H1 (cell line): ENCODE results near the gene NLRC3. TPM values are rescaled to one million over a fixed set of nuclear protein-coding genes. Genes with fewer than 3 reads are reported as not detected.

ENCODE experiments used
- CTCF ChIA-PET: fragments of 300-600 bp; sonication (Branson Sonifier 250); formaldehyde crosslinking; loops from one replicate; lab custom pipeline; 2021; ENCODE audit not compliant: partially characterized antibody; lab: Charles Lee
- POLR2A ChIA-PET: fragments of 300-600 bp; sonication (Branson Sonifier 250); formaldehyde crosslinking; loops from one replicate; lab custom pipeline; 2021; ENCODE audit warnings: inconsistent platforms; ENCODE audit not compliant: partially characterized antibody; lab: Charles Lee
- DNase-seq, 2 experiments: peaks; one replicate each; pipeline versions ENCODE4 v3.0.0 to v3.0.0-alpha.2; 2010 to 2022; ENCODE audit warnings: low spot score in 2 of 2, low read depth in 1 of 2, mixed read lengths in 1 of 2
- FAIRE-seq: peaks from 2 replicates; lab custom pipeline; 2011; peaks lifted over from hg19 to GRCh38; lab: Jason Lieb, UNC
- H2AFZ ChIP-seq: 2 replicates; pipeline ENCODE4 v1.8.1; 2012; ENCODE audit warnings: low read length, inconsistent platforms
- H2AK5ac ChIP-seq: 2 replicates; pipeline ENCODE4 v1.6.1; 2013; ENCODE audit warnings: low read depth, low read length
- H2BK120ac ChIP-seq: replicated peaks from 2 replicates; pipeline ENCODE3; 2013; ENCODE audit warnings: low read depth, low read length, inconsistent platforms
- H2BK12ac ChIP-seq: 2 replicates; pipeline ENCODE4 v1.6.1; 2013; ENCODE audit warnings: low read depth, low read length
- H2BK15ac ChIP-seq: 2 replicates; pipeline ENCODE4 v1.6.1; 2013; ENCODE audit warnings: low read length
- H2BK20ac ChIP-seq: 2 replicates; pipeline ENCODE4 v1.6.1; 2013; ENCODE audit warnings: low read length
- H2BK5ac ChIP-seq: 2 replicates; pipeline ENCODE4 v1.6.1; 2013; ENCODE audit warnings: low read depth, low read length
- H3K14ac ChIP-seq: 2 replicates; pipeline ENCODE4 v1.6.1; 2013; ENCODE audit warnings: inconsistent platforms; ENCODE audit not compliant: insufficient read length
- H3K18ac ChIP-seq: 2 replicates; pipeline ENCODE4 v1.6.1; 2013; ENCODE audit warnings: low read length; ENCODE audit errors: extremely low read depth
- H3K23ac ChIP-seq: 2 replicates; pipeline ENCODE4 v1.6.1; 2013; ENCODE audit warnings: inconsistent platforms; ENCODE audit not compliant: insufficient read length
- H3K23me2 ChIP-seq: 2 replicates; pipeline ENCODE4 v1.6.1; 2013; ENCODE audit warnings: low read depth, low read length
- H3K27ac ChIP-seq: 2 replicates; pipeline ENCODE4 v1.6.1; 2011; ENCODE audit warnings: low read depth, low read length, inconsistent platforms
- H3K27me3 ChIP-seq, 4 experiments: replicated peaks in 1 of 4; 1 replicate in 1 of 4; 2 replicates in 3 of 4; pipeline versions ENCODE4 v1.6.1 to v1.8.1; 2011 to 2013; ENCODE audit warnings: low read length in 3 of 4, mild to moderate bottlenecking in 3 of 4, inconsistent platforms in 2 of 4, mixed read lengths in 2 of 4, moderate library complexity in 1 of 4; ENCODE audit not compliant: control insufficient read depth in 3 of 4, insufficient read depth in 3 of 4; ENCODE audit errors: extremely low read depth in 1 of 4
- H3K36me3 ChIP-seq, 4 experiments: 2 replicates each; pipeline versions ENCODE4 v1.6.1 to v1.8.1; 2011 to 2013; ENCODE audit warnings: mild to moderate bottlenecking in 4 of 4, low read length in 3 of 4, moderate library complexity in 2 of 4, control low read depth in 1 of 4, inconsistent platforms in 1 of 4; ENCODE audit not compliant: insufficient read depth in 4 of 4, control insufficient read depth in 2 of 4
- H3K4ac ChIP-seq: replicated peaks from 2 replicates; pipeline ENCODE3; 2013; ENCODE audit warnings: low read length, low read depth, mixed read lengths, inconsistent platforms; ENCODE audit not compliant: insufficient read length
- H3K4me1 ChIP-seq, 4 experiments: replicated peaks in 1 of 4; 1 replicate in 1 of 4; 2 replicates in 3 of 4; pipeline versions ENCODE4 v1.6.1 to v1.8.1; 2011 to 2013; ENCODE audit warnings: low read length in 3 of 4, inconsistent platforms in 2 of 4, mixed read lengths in 1 of 4; ENCODE audit not compliant: insufficient read depth in 4 of 4, control insufficient read depth in 3 of 4
- H3K4me2 ChIP-seq, 2 experiments: 2 replicates each; pipeline versions ENCODE4 v1.6.1 to v1.8.1; 2011 to 2013; ENCODE audit warnings: low read depth in 2 of 2, low read length in 2 of 2, control low read depth in 1 of 2, inconsistent platforms in 1 of 2, mild to moderate bottlenecking in 1 of 2; ENCODE audit not compliant: insufficient read depth in 1 of 2
- H3K4me3 ChIP-seq, 4 experiments: fragments of 200-600, 300-600 bp in 1 of 4; sonication (generic), shearing (Covaris generic), sonication (Bioruptor Twin) in 1 of 4; 2 replicates each; pipeline versions ENCODE4 v1.5.1 to v1.8.1; 2011 to 2016; ENCODE audit warnings: low read length in 4 of 4, low read depth in 3 of 4, control low read depth in 2 of 4, inconsistent platforms in 2 of 4, mild to moderate bottlenecking in 2 of 4, mixed read lengths in 1 of 4, moderate library complexity in 1 of 4; ENCODE audit not compliant: insufficient read depth in 2 of 4; ENCODE audit errors: extremely low read depth in 1 of 4
- H3K56ac ChIP-seq: replicated peaks from 2 replicates; pipeline ENCODE3; 2013; ENCODE audit warnings: low read depth, mild to moderate bottlenecking, mixed read lengths, low read length, inconsistent platforms; ENCODE audit not compliant: insufficient read length
- H3K79me1 ChIP-seq: 2 replicates; pipeline ENCODE4 v1.6.1; 2013; ENCODE audit warnings: low read depth, low read length, control low read depth
- H3K79me2 ChIP-seq, 2 experiments: 2 replicates each; pipeline versions ENCODE4 v1.6.1 to v1.8.1; 2012 to 2013; ENCODE audit warnings: low read length in 2 of 2, mild to moderate bottlenecking in 2 of 2, inconsistent platforms in 1 of 2; ENCODE audit not compliant: insufficient read depth in 2 of 2, control insufficient read depth in 1 of 2
- H3K9ac ChIP-seq, 4 experiments: replicated peaks in 1 of 4; 1 replicate in 1 of 4; 2 replicates in 3 of 4; pipeline versions ENCODE4 v1.6.1 to v1.8.1; 2011 to 2013; ENCODE audit warnings: low read depth in 3 of 4, low read length in 3 of 4, control low read depth in 2 of 4, mild to moderate bottlenecking in 2 of 4, moderate library complexity in 2 of 4, inconsistent platforms in 1 of 4; ENCODE audit errors: extremely low read depth in 1 of 4
- H3K9me3 ChIP-seq, 2 experiments: 2 replicates each; pipeline versions ENCODE4 v1.6.1 to v1.8.1; 2012 to 2013; ENCODE audit warnings: mild to moderate bottlenecking in 2 of 2, moderate library complexity in 2 of 2, control low read depth in 1 of 2, inconsistent platforms in 1 of 2, low read depth in 1 of 2, low read length in 1 of 2, mixed read lengths in 1 of 2; ENCODE audit not compliant: insufficient read depth in 2 of 2
- H4K20me1 ChIP-seq, 2 experiments: replicated peaks in 1 of 2; 2 replicates each; pipeline versions ENCODE3 to v1.8.1; 2011 to 2013; ENCODE audit warnings: inconsistent platforms in 2 of 2, low read length in 2 of 2, mild to moderate bottlenecking in 1 of 2; ENCODE audit not compliant: insufficient read depth in 2 of 2, control insufficient read depth in 1 of 2
- H4K5ac ChIP-seq: 2 replicates; pipeline ENCODE4 v1.6.1; 2013; ENCODE audit warnings: low read length, low read depth, mixed read lengths, inconsistent platforms; ENCODE audit not compliant: insufficient read length
- H4K8ac ChIP-seq: 2 replicates; pipeline ENCODE4 v1.8.0; 2013; ENCODE audit warnings: mild to moderate bottlenecking, moderate library complexity, low read length, inconsistent platforms; ENCODE audit not compliant: insufficient read depth; ENCODE audit errors: extremely low read depth
- H4K91ac ChIP-seq: replicated peaks from 2 replicates; pipeline ENCODE3; 2013; ENCODE audit warnings: low read length, mixed read lengths, inconsistent platforms; ENCODE audit not compliant: insufficient read length
- WGBS, 2 experiments: shearing (Covaris generic) in 1 of 2; methylation state at CpG; one replicate each; pipeline versions ENCODE4 v1.1.6 to v1.1.7; 2013 to 2015; ENCODE audit warnings: low lambda C conversion rate in 2 of 2, mixed read lengths in 2 of 2, inconsistent platforms in 1 of 2, low coverage in 1 of 2, missing lambda C conversion rate in 1 of 2; ENCODE audit not compliant: insufficient replicate concordance in 2 of 2, insufficient coverage in 1 of 2, insufficient read length in 1 of 2; ENCODE audit errors: extremely low coverage in 1 of 2, missing lambda C conversion rate in 1 of 2; 5-methylcytosine and 5-hydroxymethylcytosine counted together
- long read RNA-seq, 2 experiments: library from RNA in 1 of 2; library from capped mRNA in 1 of 2; stranded (forward); transcript quantifications; one replicate each; pipeline ENCODE4 v2.0.0, GENCODE V29; 2021; ENCODE audit warnings: inconsistent platforms in 1 of 2
- polyA minus RNA-seq, 3 experiments: library from RNA; depleted of rRNA, polyadenylated mRNA; stranded (reverse); fragments of >200 nt; gene quantifications; 1 replicate in 2 of 3; 2 replicates in 1 of 3; pipeline ENCODE4 v1.2.3, GENCODE V29; 2011
- polyA plus RNA-seq, 7 experiments: library from polyadenylated mRNA; depleted of rRNA in 3 of 7; stranded (reverse) in 5 of 7; unstranded in 2 of 7; fragments of >200 nt in 5 of 7; fragments of 200-250 nt in 2 of 7; gene quantifications; 1 replicate in 5 of 7; 2 replicates in 1 of 7; 4 replicates in 1 of 7; pipeline versions ENCODE4 v1.2.1 to v1.2.3, GENCODE V29; 2011 to 2013; ENCODE audit warnings: missing spikeins in 2 of 7, mixed read lengths in 2 of 7
- total RNA-seq: library from RNA; stranded (reverse); fragmentation: NEBNext Ultra II Directional; extraction: Animal tissue kit (Norgen Biotek cat#: 25700); gene quantifications from 2 replicates; pipeline ENCODE4 v1.2.1, GENCODE V29; 2021
- TF ChIP-seq, protein P1 (sequence below): IDR thresholded peaks from 2 replicates; pipeline ENCODE4 v1.6.1; 2011; ENCODE audit warnings: low read length, improper control_type of control experiment

The NLRC3 gene, protein sequence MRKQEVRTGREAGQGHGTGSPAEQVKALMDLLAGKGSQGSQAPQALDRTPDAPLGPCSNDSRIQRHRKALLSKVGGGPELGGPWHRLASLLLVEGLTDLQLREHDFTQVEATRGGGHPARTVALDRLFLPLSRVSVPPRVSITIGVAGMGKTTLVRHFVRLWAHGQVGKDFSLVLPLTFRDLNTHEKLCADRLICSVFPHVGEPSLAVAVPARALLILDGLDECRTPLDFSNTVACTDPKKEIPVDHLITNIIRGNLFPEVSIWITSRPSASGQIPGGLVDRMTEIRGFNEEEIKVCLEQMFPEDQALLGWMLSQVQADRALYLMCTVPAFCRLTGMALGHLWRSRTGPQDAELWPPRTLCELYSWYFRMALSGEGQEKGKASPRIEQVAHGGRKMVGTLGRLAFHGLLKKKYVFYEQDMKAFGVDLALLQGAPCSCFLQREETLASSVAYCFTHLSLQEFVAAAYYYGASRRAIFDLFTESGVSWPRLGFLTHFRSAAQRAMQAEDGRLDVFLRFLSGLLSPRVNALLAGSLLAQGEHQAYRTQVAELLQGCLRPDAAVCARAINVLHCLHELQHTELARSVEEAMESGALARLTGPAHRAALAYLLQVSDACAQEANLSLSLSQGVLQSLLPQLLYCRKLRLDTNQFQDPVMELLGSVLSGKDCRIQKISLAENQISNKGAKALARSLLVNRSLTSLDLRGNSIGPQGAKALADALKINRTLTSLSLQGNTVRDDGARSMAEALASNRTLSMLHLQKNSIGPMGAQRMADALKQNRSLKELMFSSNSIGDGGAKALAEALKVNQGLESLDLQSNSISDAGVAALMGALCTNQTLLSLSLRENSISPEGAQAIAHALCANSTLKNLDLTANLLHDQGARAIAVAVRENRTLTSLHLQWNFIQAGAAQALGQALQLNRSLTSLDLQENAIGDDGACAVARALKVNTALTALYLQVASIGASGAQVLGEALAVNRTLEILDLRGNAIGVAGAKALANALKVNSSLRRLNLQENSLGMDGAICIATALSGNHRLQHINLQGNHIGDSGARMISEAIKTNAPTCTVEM
- total RNA-seq (0.20 and 0.21 TPM in 2 replicates), polyA plus RNA-seq (2011; rRNA removed) (0.18 and 0.25 TPM in 2 replicates), polyA minus RNA-seq (2011; rRNA and poly(A)+ RNA removed) (0.20 and 0.25 TPM in 2 replicates)
- polyA plus RNA-seq (2011; cell fraction: cytosol; rRNA removed) = 0.26 TPM
- polyA plus RNA-seq (2011; cell fraction: nucleus; rRNA removed) = 0.76 TPM
- polyA plus RNA-seq (2012, experiment 1 of 2) = 0.31 to 0.40 TPM (median 0.34 TPM) in 4 replicates
- 0.08 TPM for polyA plus RNA-seq (2012, experiment 2 of 2)
- 0.06 TPM for polyA plus RNA-seq (2013, experiment 1 of 2)
- polyA plus RNA-seq (2013, experiment 2 of 2) = 0.04 TPM
- polyA minus RNA-seq (2011; cell fraction: cytosol; rRNA and poly(A)+ RNA removed) = 0.29 TPM
- polyA minus RNA-seq (2011; cell fraction: nucleus; rRNA and poly(A)+ RNA removed) = 0.30 TPM
- long read RNA-seq, experiment 1 = 0 reads
- long read RNA-seq, experiment 2 = 0 reads

DNA sequence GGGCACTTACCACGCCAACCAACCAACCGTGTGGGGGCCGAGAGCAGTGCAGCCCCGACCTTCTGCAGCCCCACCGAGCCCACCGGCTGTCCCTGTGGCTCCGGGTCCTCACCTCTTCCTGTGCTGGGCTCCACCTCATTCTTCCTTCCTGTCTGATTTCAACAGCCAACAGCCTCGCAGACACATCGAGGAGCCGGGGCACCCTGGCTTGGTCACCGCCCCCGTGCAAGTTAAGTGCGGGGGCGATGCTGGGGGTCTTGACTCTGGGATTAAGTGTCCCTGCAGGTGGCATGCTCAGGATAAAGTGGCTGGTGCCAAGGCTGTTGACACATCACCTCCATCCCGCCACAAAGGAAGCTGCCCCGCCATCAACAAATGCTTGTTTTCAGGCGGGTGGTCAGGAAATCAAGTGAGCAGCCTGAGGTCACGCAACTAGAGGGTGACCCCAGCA, at the start of gene NLRC3:
Gene NLRC3, minus strand, starts transcription at position 102 of the 451 bp plus-strand sequence. CDS start 12,367 bp downstream, outside the sequence.
- Histone ChIP-seq H4K5ac (no peak within 1 kb of the TSS), H3K23me2 (no peaks in the 10 kb centered on the region; the same call in 1 of the 2 replicates), H3K27me3 (no peaks in the 10 kb centered on the region), H3K4ac (no peak within 1 kb of the TSS), H2BK12ac (0 out of 2 replicates have a peak within 1 kb of the TSS, but pooled peaks have one; percentile 11), H3K4me3 (no peak within 1 kb of the TSS), H2AK5ac (no peak within 1 kb of the TSS; the same call in 1 of the 2 replicates), H3K27ac (no peak within 1 kb of the TSS), H3K4me1 (peaks cover 0 to 9% (median 7%) of the 10 kb centered on the region in 4 experiments; a peak in 6 of 7 replicates), H3K36me3 (no peaks in the 10 kb centered on the region), H2BK5ac (no peak within 1 kb of the TSS; the same call in 1 of the 2 replicates), H2BK20ac (no peak within 1 kb of the TSS), H3K14ac (no peak within 1 kb of the TSS), H3K4me2 (no peak within 1 kb of the TSS; a peak in 1 of 4 replicates), H4K20me1 (peaks cover 0 to 2% of the 10 kb centered on the region in 2 experiments), H4K8ac (peak within 1 kb of the TSS; percentile 77), H3K9ac (no peak within 1 kb of the TSS), H2BK15ac (no peak within 1 kb of the TSS), H3K56ac (no peak within 1 kb of the TSS), H2AFZ (no peak within 1 kb of the TSS), H3K79me2 (no peaks in the 10 kb centered on the region), H2BK120ac (no peak within 1 kb of the TSS), H3K23ac (no peak within 1 kb of the TSS), H4K91ac (no peak within 1 kb of the TSS), H3K18ac (peak within 1 kb of the TSS; percentile 19; the same call in 1 of the 2 replicates), H3K79me1 (no peaks in the 10 kb centered on the region), H3K9me3 (no peaks in the 10 kb centered on the region)
- DNase-seq (no peak), FAIRE-seq (no peak)
- POLR2A ChIA-PET = interaction anchor here (1.2 to 2.2 kb wide), 2 partner anchors 10 to 14 kb away, joined by 5 to 7 read pairs; no protein-coding TSS in a partner anchor
- CTCF ChIA-PET = no interaction called here
- WGBS, 2 experiments = 94% methylated on average over 16 of the region's 18 CpGs; no CpG with 5 or more reads in 1 of the 2 experiments
- TF ChIP-seq, protein P1, sequence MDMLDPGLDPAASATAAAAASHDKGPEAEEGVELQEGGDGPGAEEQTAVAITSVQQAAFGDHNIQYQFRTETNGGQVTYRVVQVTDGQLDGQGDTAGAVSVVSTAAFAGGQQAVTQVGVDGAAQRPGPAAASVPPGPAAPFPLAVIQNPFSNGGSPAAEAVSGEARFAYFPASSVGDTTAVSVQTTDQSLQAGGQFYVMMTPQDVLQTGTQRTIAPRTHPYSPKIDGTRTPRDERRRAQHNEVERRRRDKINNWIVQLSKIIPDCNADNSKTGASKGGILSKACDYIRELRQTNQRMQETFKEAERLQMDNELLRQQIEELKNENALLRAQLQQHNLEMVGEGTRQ = no peak
